Adrenal gland (tissue), 12 donors: ENCODE measurements around the gene ZNF692. TPM values are rescaled to one million over a fixed set of nuclear protein-coding genes. Genes with fewer than 3 reads are reported as not detected.
A peak's percentile ranks its signal among the peaks of the same experiment; 100 is the strongest.

ENCODE experiments used
- DNase-seq, 7 donors: peaks; one replicate each; pipeline ENCODE4 v3.0.0-alpha.2; 2019 to 2020
- H3K27ac ChIP-seq, 5 donors: fragments of 200-600 bp; sonication (generic) in 4 of 5; 1 replicate in 3 of 5; 2 replicates in 2 of 5; pipeline versions ENCODE4 v1.5.1 to v1.8.0; 2016 to 2020; ENCODE audit warnings: mild to moderate bottlenecking in 1 of 5
- H3K27me3 ChIP-seq: fragments of 200-600 bp; 2 replicates; pipeline ENCODE4 v1.8.0; 2021
- H3K36me3 ChIP-seq, 2 donors: fragments of 200-600 bp; replicated peaks in 1 of 2; 1 replicate in 1 of 2; 2 replicates in 1 of 2; pipeline versions ENCODE4 v1.5.1 to v1.8.0; 2018 to 2022
- H3K4me1 ChIP-seq, 2 donors: fragments of 200-600 bp; replicated peaks in 1 of 2; 1 replicate in 1 of 2; 2 replicates in 1 of 2; pipeline versions ENCODE4 v1.5.1 to v1.8.0; 2018 to 2021
- H3K4me3 ChIP-seq, 4 donors: fragments of 200-600 bp; sonication (generic) in 3 of 4; one replicate each; pipeline ENCODE4 v1.5.1; 2016 to 2018
- H3K9me3 ChIP-seq, 3 donors: fragments of 200-600 bp; sonication (generic) in 1 of 3; replicated peaks in 1 of 3; 1 replicate in 2 of 3; 2 replicates in 1 of 3; pipeline versions ENCODE4 v1.5.1 to v1.8.0; 2016 to 2021
- POLR2A ChIP-seq, 2 donors: fragments of 450-650 bp; IDR thresholded peaks; one replicate each; pipeline ENCODE4 v1.6.1; 2017; ENCODE audit warnings: antibody characterized with exemption in 2 of 2, mild to moderate bottlenecking in 2 of 2, moderate library complexity in 1 of 2
- WGBS, 4 donors: extraction: QIAGEN DNeasy Blood & Tissue Kit in 2 of 4; methylation state at CpG; one replicate each; pipeline versions ENCODE4 v1.1.5 to v1.1.7; 2013 to 2017; 5-methylcytosine and 5-hydroxymethylcytosine counted together
- intact Hi-C, 2 donors: fragments of 100-400 bp; cut with DNase I; formaldehyde crosslinking; loops; one replicate each; pipeline versions ENCODE4 v1.14.1 to v1.15.0; 2022 to 2023
- polyA plus RNA-seq, 3 donors: library from polyadenylated mRNA; stranded (reverse); fragments of 200-250 nt in 2 of 3; fragments of 350-450 nt in 1 of 3; fragmentation: Illumina TruSeq in 1 of 3; extraction: RNeasy Lipid Tissue Mini Kit (QIAGEN cat#74804) in 1 of 3; gene quantifications; one replicate each; pipeline ENCODE4 v1.2.3, GENCODE V29; 2013 to 2014
- total RNA-seq, 9 donors: library from RNA; depleted of rRNA in 4 of 9; stranded (reverse); fragments of >200 nt in 4 of 9; fragments of 120-200 nt in 1 of 9; fragmentation: NEBNext Ultra II Directional in 1 of 9; extraction: Animal tissue kit (Norgen Biotek cat#: 25700) in 1 of 9; gene quantifications; one replicate each; pipeline versions ENCODE4 v1.1.0 to v1.2.4, GENCODE V29; 2013 to 2023
- TF ChIP-seq, protein P1 (sequence below), 6 experiments: fragments of 450-650 bp in 4 of 6; fragments of 200-600 bp in 2 of 6; sonication (generic) in 1 of 6; IDR thresholded peaks; 1 replicate in 5 of 6; 2 replicates in 1 of 6; pipeline versions ENCODE4 v1.5.1 to v1.8.0; 2016 to 2021; ENCODE audit warnings: antibody characterized with exemption in 6 of 6, mild to moderate bottlenecking in 2 of 6, moderate library complexity in 1 of 6
- donor health status: healthy with polysubstance abuse.
- donor health status: Bipolar disorder and iron deficiency.
- donor health status: DM: yes; HTN: yes; CAD: no.
- donor health status: DM: no; HTN: no; CAD: no.
- donor health status: DM: no; HTN: no; CAD: no.
- donor health status: DM: yes; HTN: yes; CAD: no.

ZNF692 gene
- total and polyA plus RNA-seq, 12 donors: 10.3 to 366 (median 30.4) TPM

DNA sequence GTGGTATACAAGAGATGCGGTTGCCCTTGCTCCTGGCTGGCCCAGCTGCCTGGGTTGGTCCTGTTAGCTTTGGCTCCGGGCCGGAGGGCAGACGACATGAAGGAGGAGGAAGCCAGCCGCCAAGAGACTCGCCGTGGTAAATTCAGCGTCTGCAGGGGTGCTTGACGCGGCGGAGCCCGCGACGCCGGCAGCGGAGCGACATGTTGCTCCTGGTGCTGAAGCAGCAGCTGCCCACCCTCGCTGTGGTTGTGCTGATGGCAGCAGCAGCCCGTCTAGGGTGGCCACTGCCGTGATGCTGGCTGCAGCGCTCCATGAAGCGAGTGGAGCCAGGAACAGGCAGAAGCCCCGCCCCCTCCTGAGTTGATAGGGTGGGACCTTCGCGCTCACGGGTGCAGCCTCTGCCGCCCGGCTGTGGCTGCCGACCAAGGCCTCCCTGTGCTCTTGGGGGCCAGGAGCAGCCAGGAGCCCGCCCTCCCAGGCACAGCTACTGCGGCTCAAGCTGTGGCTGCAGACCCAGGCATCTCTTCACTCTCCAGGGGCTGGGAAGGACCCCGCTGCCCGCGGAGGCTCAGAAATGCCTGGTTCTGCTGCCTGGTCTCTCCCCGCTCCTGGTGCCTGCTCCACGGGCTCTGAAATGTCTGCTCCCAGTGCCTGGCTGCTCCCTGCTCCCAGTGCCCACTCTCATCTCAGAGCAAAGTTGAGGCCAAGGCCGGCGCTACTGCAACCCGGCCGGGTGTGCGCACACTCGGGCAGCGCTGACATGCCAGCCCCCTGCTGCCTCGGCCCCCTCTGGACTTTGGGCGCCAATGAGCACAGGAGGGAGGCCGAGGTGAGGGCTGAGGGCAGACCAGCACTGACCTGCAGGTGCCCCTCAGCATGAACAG is 4.4 kb upstream of the ZNF692 start:
- no peaks in the 10 kb centered on the region for H3K36me3 ChIP-seq
- H3K9me3 ChIP-seq: no peaks in the 10 kb centered on the region
- H3K4me1 ChIP-seq: peaks cover 12 to 13% of the 10 kb centered on the region in 2 donors
- H3K4me3 ChIP-seq: peak overlapping the region in 2 of 4 donors; percentile 37 to 74
- TF ChIP-seq, protein P1, sequence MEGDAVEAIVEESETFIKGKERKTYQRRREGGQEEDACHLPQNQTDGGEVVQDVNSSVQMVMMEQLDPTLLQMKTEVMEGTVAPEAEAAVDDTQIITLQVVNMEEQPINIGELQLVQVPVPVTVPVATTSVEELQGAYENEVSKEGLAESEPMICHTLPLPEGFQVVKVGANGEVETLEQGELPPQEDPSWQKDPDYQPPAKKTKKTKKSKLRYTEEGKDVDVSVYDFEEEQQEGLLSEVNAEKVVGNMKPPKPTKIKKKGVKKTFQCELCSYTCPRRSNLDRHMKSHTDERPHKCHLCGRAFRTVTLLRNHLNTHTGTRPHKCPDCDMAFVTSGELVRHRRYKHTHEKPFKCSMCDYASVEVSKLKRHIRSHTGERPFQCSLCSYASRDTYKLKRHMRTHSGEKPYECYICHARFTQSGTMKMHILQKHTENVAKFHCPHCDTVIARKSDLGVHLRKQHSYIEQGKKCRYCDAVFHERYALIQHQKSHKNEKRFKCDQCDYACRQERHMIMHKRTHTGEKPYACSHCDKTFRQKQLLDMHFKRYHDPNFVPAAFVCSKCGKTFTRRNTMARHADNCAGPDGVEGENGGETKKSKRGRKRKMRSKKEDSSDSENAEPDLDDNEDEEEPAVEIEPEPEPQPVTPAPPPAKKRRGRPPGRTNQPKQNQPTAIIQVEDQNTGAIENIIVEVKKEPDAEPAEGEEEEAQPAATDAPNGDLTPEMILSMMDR (IDR thresholded peaks at IDR 0.05): no peak
- peak in 1 of 2 donors; percentile 52 for TF ChIP-seq POLR2A (IDR thresholded peaks at IDR 0.05)
- intact Hi-C loops: no loop called here
- peak overlapping the region in 3 of 5 donors; percentile 18 to 77 (median 53) for H3K27ac ChIP-seq
- no peaks in the 10 kb centered on the region for H3K27me3 ChIP-seq
- 4 to 15% (median 5%) methylated on average over 16 to 46 of the region's 46 CpGs for WGBS, 4 donors
- peak; percentile 83 to 94 (median 91) for DNase-seq

DNA sequence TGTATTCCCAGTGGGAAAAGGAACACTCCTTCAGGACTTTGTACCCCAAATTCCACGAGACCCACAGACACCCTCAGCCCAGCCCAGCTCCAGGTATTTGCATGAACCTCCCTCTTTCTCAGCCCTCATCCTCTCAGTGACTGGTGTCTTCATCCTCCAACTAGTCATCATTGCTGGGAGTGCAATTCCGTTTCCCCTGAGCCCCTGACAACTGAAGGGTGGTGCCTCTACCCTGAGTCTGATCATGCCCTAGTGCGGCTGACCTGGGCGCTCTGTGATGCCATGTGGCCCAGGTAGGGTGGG is 3.8 kb upstream of the ZNF692 start:
- no peaks in the 10 kb centered on the region for H3K36me3 ChIP-seq
- intact Hi-C loops: no loop called here
- H3K4me3 ChIP-seq: peak overlapping the region in 2 of 4 donors; percentile 37 to 74
- no peak for DNase-seq
- H3K4me1 ChIP-seq: peaks cover 16 to 19% of the 10 kb centered on the region in 2 donors
- TF ChIP-seq, protein P1 (IDR thresholded peaks at IDR 0.05): no peak
- TF ChIP-seq POLR2A (IDR thresholded peaks at IDR 0.05): no peak
- peak overlapping the region in 2 of 5 donors; percentile 53 to 77 for H3K27ac ChIP-seq
- H3K9me3 ChIP-seq: no peaks in the 10 kb centered on the region
- WGBS, 4 donors: 20 to 30% (median 23%) methylated on average over 3 to 4 of the region's 4 CpGs
- H3K27me3 ChIP-seq: no peaks in the 10 kb centered on the region

DNA sequence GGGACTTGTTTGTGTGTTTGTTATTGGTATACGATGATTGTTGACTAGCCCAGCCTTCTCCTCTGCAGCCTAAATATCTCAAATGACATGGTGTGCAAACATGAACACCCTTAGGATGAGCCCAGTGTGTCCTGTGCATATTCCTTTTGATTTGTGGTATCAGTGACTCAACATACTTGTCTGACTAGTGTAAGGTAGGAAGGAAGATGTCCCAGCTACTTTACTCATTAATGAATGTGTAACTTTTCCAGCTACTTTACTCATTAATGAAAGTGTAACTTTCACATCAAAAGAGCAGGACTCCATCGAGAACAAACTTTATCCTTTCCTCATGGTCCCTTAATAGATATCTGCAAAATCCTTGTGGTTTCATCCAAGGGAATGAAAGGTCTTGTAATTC is 2.7 kb upstream of the ZNF692 start:
- Histone ChIP-seq H3K27me3 (no peaks in the 10 kb centered on the region), H3K36me3 (no peaks in the 10 kb centered on the region), H3K9me3 (no peaks in the 10 kb centered on the region), H3K4me3 (no peak overlapping the region), H3K27ac (no peak overlapping the region), H3K4me1 (peaks cover 20 to 21% of the 10 kb centered on the region in 2 donors)
- no peak for TF ChIP-seq POLR2A (IDR thresholded peaks at IDR 0.05)
- 89 to 100% (median 96%) methylated on average over 2 of the region's 2 CpGs for WGBS, 4 donors
- intact Hi-C loops: no loop called here
- no peak for DNase-seq

DNA sequence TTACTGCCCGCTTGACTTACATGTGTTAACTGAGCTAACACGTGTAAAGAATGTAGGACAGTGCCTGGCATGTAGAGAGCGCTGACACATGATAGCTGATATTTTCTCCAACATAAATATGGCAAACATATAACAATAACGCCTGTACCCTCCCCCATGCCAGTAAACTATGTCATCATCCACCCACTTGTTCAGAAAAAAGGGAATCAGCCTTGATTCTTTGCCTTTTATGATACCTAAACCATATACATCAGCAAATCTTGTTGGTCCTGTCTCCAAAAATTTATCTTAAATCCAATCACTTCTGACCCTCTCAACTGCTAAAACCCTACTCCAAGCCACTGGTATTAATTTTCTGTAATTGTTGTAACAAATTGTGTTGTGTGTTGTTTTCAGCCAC is 1.1 kb upstream of the ZNF692 start:
- Histone ChIP-seq H3K36me3 (no peaks in the 10 kb centered on the region), H3K4me3 (no peak overlapping the region), H3K4me1 (peaks cover 20 to 21% of the 10 kb centered on the region in 2 donors), H3K27me3 (no peaks in the 10 kb centered on the region), H3K9me3 (no peaks in the 10 kb centered on the region), H3K27ac (peak overlapping the region; percentile 90 to 94 (median 93))
- intact Hi-C loops: no loop called here
- peak in 1 of 7 donors; percentile 47 for DNase-seq
- no peak for TF ChIP-seq POLR2A (IDR thresholded peaks at IDR 0.05)
- TF ChIP-seq, protein P1 (IDR thresholded peaks at IDR 0.05): no peak
- 62 to 73% (median 67%) methylated on average over 4 of the region's 4 CpGs for WGBS, 4 donors
